Sigmoid colon (tissue), 7 donors: ENCODE data around the gene LRRK2. TPM values are rescaled to one million over a fixed set of nuclear protein-coding genes. Genes with fewer than 3 reads are reported as not detected.

Experiments used
- DNase-seq: peaks from one replicate; pipeline ENCODE4 v3.0.0-alpha.2; 2019
- H3K27ac ChIP-seq, 4 donors: fragments of 200-600 bp; sonication (generic); one replicate each; pipeline ENCODE4 v1.5.1; 2016 to 2019; ENCODE audit warnings: mild to moderate bottlenecking in 1 of 4
- H3K27me3 ChIP-seq, 3 donors: fragments of 200-600 bp; sonication (generic); one replicate each; pipeline ENCODE4 v1.5.1; 2019; ENCODE audit warnings: mild to moderate bottlenecking in 1 of 3
- H3K36me3 ChIP-seq, 4 donors: fragments of 200-600 bp; sonication (generic); one replicate each; pipeline ENCODE4 v1.5.1; 2016 to 2019
- H3K4me1 ChIP-seq, 4 donors: fragments of 200-600 bp; sonication (generic); one replicate each; pipeline ENCODE4 v1.5.1; 2017 to 2019
- H3K4me3 ChIP-seq, 4 donors: fragments of 200-600 bp; sonication (generic); one replicate each; pipeline ENCODE4 v1.5.1; 2017 to 2019; ENCODE audit warnings: mild to moderate bottlenecking in 2 of 4, moderate library complexity in 1 of 4
- H3K9me3 ChIP-seq, 4 donors: fragments of 200-600 bp in 3 of 4; sonication (generic) in 3 of 4; one replicate each; pipeline versions ENCODE4 v1.5.1 to v1.6.1; 2013 to 2019
- EP300 ChIP-seq, 4 donors: sonication (generic); formaldehyde crosslinking; IDR thresholded peaks; one replicate each; pipeline ENCODE4 v1.6.1; 2017; ENCODE audit warnings: antibody characterized with exemption in 4 of 4
- POLR2A ChIP-seq, 2 donors: fragments of 450-650 bp; IDR thresholded peaks; one replicate each; pipeline ENCODE4 v1.6.1; 2016; ENCODE audit warnings: antibody characterized with exemption in 2 of 2, mild to moderate bottlenecking in 2 of 2, moderate library complexity in 2 of 2
- POLR2AphosphoS5 ChIP-seq, 4 donors: sonication (generic); formaldehyde crosslinking; IDR thresholded peaks; one replicate each; pipeline ENCODE4 v1.6.1; 2017; ENCODE audit warnings: antibody characterized with exemption in 4 of 4
- WGBS, 2 donors: extraction: QIAGEN DNeasy Blood & Tissue Kit; methylation state at CpG; one replicate each; pipeline ENCODE4 v1.1.7; 2013; 5-methylcytosine and 5-hydroxymethylcytosine counted together
- intact Hi-C: fragments of 100-400 bp; cut with DNase I; formaldehyde crosslinking; loops from one replicate; pipeline ENCODE4 v1.15.1; 2023
- polyA plus RNA-seq, 3 donors: library from polyadenylated mRNA; stranded (reverse); fragments of 200-250 nt; gene quantifications; one replicate each; pipeline ENCODE4 v1.2.3, GENCODE V29; 2013
- total RNA-seq, 4 donors: library from RNA; depleted of rRNA; stranded (reverse); fragments of >200 nt; gene quantifications; one replicate each; pipeline ENCODE4 v1.1.0, GENCODE V29; 2016
- TF ChIP-seq, protein P1 (sequence below), 4 experiments: fragments of 450-650 bp in 3 of 4; fragments of 200-600 bp in 1 of 4; IDR thresholded peaks; one replicate each; pipeline ENCODE4 v1.5.1; 2016 to 2019; ENCODE audit warnings: antibody characterized with exemption in 4 of 4, mild to moderate bottlenecking in 3 of 4, moderate library complexity in 2 of 4
- donor health status: healthy with polysubstance abuse.
- donor health status: Bipolar disorder and iron deficiency.
- donor health status: healthy.

The LRRK2 gene
- total and polyA plus RNA-seq, 7 donors: 0.92 to 29.9 (median 18.7) TPM

DNA sequence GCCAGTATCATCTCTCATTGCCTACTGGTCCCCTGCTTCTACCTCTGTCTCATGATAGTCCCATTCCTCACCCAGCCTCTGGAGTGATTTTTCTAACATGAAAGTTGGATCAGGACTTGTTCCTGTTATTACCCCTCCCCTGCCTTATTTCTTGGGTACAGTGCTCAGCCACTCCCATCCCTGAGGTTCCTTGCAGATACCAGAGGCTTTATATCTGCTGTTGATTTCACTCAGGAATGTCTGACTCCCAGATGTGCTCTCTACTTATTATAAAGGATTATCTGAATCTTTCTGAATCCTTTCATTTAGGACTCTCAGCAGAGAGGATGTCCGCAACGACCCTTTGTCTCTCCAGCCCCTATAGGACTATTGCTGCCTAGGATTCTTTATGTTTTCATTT, 111.2 kb downstream of the LRRK2 start:
- TF ChIP-seq EP300 (IDR thresholded peaks at IDR 0.05): no peak
- Histone ChIP-seq H3K9me3 (no peaks in the 10 kb centered on the region), H3K4me1 (peaks cover 0 to 21% (median 11%) of the 10 kb centered on the region in 4 donors), H3K4me3 (no peak overlapping the region), H3K27ac (no peak overlapping the region), H3K27me3 (no peaks in the 10 kb centered on the region), H3K36me3 (peaks cover 0 to 47% (median 10%) of the 10 kb centered on the region in 4 donors)
- intact Hi-C loops: loop anchor here (5.0 kb wide), 1 partner anchor 586 kb away; no protein-coding TSS in a partner anchor
- no peak for DNase-seq
- WGBS, 2 donors: 88 to 90% methylated on average over 2 of the region's 2 CpGs

DNA sequence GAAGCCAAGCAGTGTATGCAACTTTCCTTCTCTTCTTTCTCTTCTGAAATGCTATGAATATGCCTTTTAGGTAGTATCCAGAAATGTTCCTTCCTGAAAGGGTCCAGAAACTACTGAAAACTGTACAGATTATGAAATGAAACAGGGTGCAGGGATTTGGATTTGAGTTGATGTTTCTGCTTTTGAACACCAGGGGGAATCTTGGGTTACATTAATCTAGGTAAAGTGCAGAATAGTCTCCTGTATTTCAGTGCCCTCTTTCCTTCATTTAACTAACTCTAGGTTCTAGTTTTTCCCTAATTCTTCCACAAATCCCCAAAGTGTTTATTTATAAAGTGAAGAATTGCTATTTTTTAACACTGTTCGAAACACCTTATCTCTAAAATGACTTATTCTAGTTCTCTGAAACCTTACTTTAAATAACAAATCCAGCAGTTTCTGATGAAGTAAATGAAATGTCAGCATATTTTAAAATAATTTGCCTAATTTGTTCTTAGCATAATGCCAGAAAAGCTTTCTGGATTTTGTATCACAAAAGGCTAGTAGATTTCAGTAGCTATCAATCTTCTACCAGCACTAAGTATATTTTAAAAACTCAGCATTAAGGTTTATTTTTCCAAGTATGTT, 111.9 kb downstream of the LRRK2 start:
- intact Hi-C loops: loop anchor here (5.0 kb wide), 1 partner anchor 586 kb away; no protein-coding TSS in a partner anchor
- H3K36me3 ChIP-seq: peaks cover 0 to 44% (median 8%) of the 10 kb centered on the region in 4 donors
- no peak overlapping the region for H3K27ac ChIP-seq
- no peak for TF ChIP-seq POLR2AphosphoS5 (IDR thresholded peaks at IDR 0.05)
- TF ChIP-seq, protein P1, sequence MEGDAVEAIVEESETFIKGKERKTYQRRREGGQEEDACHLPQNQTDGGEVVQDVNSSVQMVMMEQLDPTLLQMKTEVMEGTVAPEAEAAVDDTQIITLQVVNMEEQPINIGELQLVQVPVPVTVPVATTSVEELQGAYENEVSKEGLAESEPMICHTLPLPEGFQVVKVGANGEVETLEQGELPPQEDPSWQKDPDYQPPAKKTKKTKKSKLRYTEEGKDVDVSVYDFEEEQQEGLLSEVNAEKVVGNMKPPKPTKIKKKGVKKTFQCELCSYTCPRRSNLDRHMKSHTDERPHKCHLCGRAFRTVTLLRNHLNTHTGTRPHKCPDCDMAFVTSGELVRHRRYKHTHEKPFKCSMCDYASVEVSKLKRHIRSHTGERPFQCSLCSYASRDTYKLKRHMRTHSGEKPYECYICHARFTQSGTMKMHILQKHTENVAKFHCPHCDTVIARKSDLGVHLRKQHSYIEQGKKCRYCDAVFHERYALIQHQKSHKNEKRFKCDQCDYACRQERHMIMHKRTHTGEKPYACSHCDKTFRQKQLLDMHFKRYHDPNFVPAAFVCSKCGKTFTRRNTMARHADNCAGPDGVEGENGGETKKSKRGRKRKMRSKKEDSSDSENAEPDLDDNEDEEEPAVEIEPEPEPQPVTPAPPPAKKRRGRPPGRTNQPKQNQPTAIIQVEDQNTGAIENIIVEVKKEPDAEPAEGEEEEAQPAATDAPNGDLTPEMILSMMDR (IDR thresholded peaks at IDR 0.05): peak in 3 of 4 experiments; percentile 15 to 43 (median 21)
- no peak overlapping the region for H3K4me3 ChIP-seq
- no peaks in the 10 kb centered on the region for H3K9me3 ChIP-seq
- no peaks in the 10 kb centered on the region for H3K27me3 ChIP-seq
- no peak for DNase-seq
- H3K4me1 ChIP-seq: peaks cover 0 to 25% (median 11%) of the 10 kb centered on the region in 4 donors
- 71 to 79% methylated on average over 1 of the region's 1 CpG for WGBS, 2 donors

DNA sequence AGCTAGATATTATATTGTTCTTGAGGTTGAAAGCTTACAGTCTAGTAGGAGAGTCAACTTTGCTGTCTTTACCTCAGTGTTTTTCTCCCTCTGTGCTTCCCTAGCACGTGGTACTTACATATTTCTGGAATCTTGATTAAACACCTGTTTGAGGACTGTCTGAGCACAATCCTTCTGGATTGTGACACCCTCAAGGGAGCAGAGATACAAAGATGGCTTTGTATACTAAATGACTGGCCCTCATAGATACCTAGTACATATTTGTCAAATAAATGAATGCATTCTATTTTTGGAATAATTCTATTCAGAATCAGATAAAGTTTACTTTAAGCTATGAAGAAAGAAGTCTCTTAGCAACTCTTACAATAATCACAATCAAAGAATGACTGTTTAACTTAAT, 113.3 kb downstream of the LRRK2 start:
- Histone ChIP-seq H3K27me3 (no peaks in the 10 kb centered on the region), H3K27ac (peak overlapping the region in 1 of 4 donors; percentile 16), H3K4me1 (peaks cover 0 to 25% (median 11%) of the 10 kb centered on the region in 4 donors), H3K4me3 (no peak overlapping the region), H3K36me3 (peaks cover 0 to 42% (median 8%) of the 10 kb centered on the region in 4 donors), H3K9me3 (no peaks in the 10 kb centered on the region)
- TF ChIP-seq, protein P1 (IDR thresholded peaks at IDR 0.05): no peak
- TF ChIP-seq POLR2AphosphoS5 (IDR thresholded peaks at IDR 0.05): no peak
- no peak for TF ChIP-seq POLR2A (IDR thresholded peaks at IDR 0.05)
- no peak for TF ChIP-seq EP300 (IDR thresholded peaks at IDR 0.05)
- 13 to 53% methylated on average over 1 of the region's 1 CpG for WGBS, 2 donors
- intact Hi-C loops: loop anchor here (5.0 kb wide), 1 partner anchor 584 kb away; no protein-coding TSS in a partner anchor
- DNase-seq: no peak

DNA sequence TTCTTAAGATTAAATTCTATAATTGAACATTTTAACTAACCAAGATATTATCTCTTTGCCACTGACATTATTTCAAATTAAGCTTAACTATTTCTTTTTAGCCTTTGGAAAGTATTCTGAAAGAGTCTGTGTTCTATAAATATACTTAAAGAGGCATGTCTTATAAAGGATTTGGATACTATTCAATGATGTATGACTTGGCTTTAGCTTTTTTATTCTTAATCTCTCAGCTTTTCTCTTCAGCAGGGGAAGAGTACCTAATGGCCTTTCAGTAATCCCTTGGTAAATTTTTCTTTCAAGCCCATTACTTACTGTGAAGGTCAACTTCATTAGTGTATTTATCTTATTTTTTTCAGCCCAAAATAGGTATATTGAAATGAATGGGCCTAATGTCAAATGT, 113.8 kb downstream of the LRRK2 start:
- intact Hi-C loops: loop anchor here (5.0 kb wide), 1 partner anchor 584 kb away; no protein-coding TSS in a partner anchor
- H3K4me1 ChIP-seq: peaks cover 0 to 25% (median 11%) of the 10 kb centered on the region in 4 donors
- no peaks in the 10 kb centered on the region for H3K9me3 ChIP-seq
- H3K27ac ChIP-seq: peak overlapping the region in 1 of 4 donors; percentile 39
- no peak overlapping the region for H3K4me3 ChIP-seq
- no peaks in the 10 kb centered on the region for H3K27me3 ChIP-seq
- peaks cover 0 to 45% (median 8%) of the 10 kb centered on the region in 4 donors for H3K36me3 ChIP-seq
- DNase-seq: no peak
- TF ChIP-seq POLR2AphosphoS5 (IDR thresholded peaks at IDR 0.05): no peak
- no peak for TF ChIP-seq EP300 (IDR thresholded peaks at IDR 0.05)
- TF ChIP-seq, protein P1 (IDR thresholded peaks at IDR 0.05): no peak
- TF ChIP-seq POLR2A (IDR thresholded peaks at IDR 0.05): no peak

- H3K27ac ChIP-seq: no peak overlapping the region
- intact Hi-C loops: no loop called here
- WGBS, 2 donors: 76 to 90% methylated on average over 2 of the region's 2 CpGs
Observed at GRCh38 chr12:40342010-40342409, 117.2 kb downstream of the LRRK2 start.

More at GRCh38 chr12:40342010-40342409, 117.2 kb downstream of the LRRK2 start:
- Histone ChIP-seq H3K4me1 (peaks cover 0 to 19% (median 9%) of the 10 kb centered on the region in 4 donors), H3K9me3 (no peaks in the 10 kb centered on the region), H3K27me3 (no peaks in the 10 kb centered on the region), H3K4me3 (no peak overlapping the region), H3K36me3 (peaks cover 0 to 30% (median 2%) of the 10 kb centered on the region in 4 donors)
- TF ChIP-seq EP300 (IDR thresholded peaks at IDR 0.05) (no peak), POLR2AphosphoS5 (IDR thresholded peaks at IDR 0.05) (no peak), POLR2A (IDR thresholded peaks at IDR 0.05) (no peak)
- TF ChIP-seq, protein P1 (IDR thresholded peaks at IDR 0.05): no peak
- no peak for DNase-seq
